Caco-2 (cell line): Measurements from ENCODE around the gene ACP5. TPM values are rescaled to one million over a fixed set of nuclear protein-coding genes. Genes with fewer than 3 reads are reported as not detected.
"Not testable (repeated sequence)": the region's sequence is repeated elsewhere in the genome, so short reads cannot be mapped to it uniquely, and the experiment has no call there.

Source experiments
- BruUV-seq: library from RNA; stranded (reverse); fragments of 400-500 nt; replicated peaks from 2 replicates; lab custom pipeline; 2021; lab: Mats Ljungman, UMichigan
- CTCF ChIA-PET: fragments of 300-600 bp; sonication (Branson Sonifier 250); formaldehyde crosslinking; loops from one replicate; lab custom pipeline; 2022; ENCODE audit warnings: antibody characterized with exemption; lab: Charles Lee
- POLR2A ChIA-PET: fragments of 300-600 bp; sonication (Branson Sonifier 250); formaldehyde crosslinking; loops from one replicate; lab custom pipeline; 2022; ENCODE audit warnings: antibody characterized with exemption; lab: Charles Lee
- DNase-seq, 2 experiments: peaks; one replicate each; pipeline versions ENCODE4 v3.0.0 to v3.0.0-alpha.2; 2020 to 2022
- H3K27me3 ChIP-seq: replicated peaks from 2 replicates; pipeline ENCODE4 v1.6.0; 2011; ENCODE audit warnings: low read length; ENCODE audit not compliant: control insufficient read depth, insufficient read depth
- H3K36me3 ChIP-seq: 2 replicates; pipeline ENCODE4 v1.5.1; 2011; ENCODE audit warnings: low read length; ENCODE audit not compliant: control insufficient read depth, insufficient read depth
- H3K4me1 ChIP-seq: fragments of 250-450 bp; sonication (Bioruptor Pico); 2 replicates; pipeline ENCODE4 v1.5.1; 2020; ENCODE audit warnings: mild to moderate bottlenecking
- H3K4me3 ChIP-seq: 2 replicates; pipeline ENCODE4 v1.5.1; 2011; ENCODE audit warnings: low read depth, mild to moderate bottlenecking, control low read depth, low read length
- H3K9me3 ChIP-seq: fragments of 250-450 bp; sonication (Bioruptor Pico); 2 replicates; pipeline ENCODE4 v1.5.1; 2020; ENCODE audit warnings: mild to moderate bottlenecking, moderate library complexity
- H3K27ac Mint-ChIP-seq: one replicate; pipeline ENCODE4 v1.8.0; 2022; ENCODE audit warnings: mixed read lengths; ENCODE audit not compliant: unreplicated experiment
- H3K27me3 Mint-ChIP-seq: one replicate; pipeline ENCODE4 v1.8.0; 2022; ENCODE audit warnings: mixed read lengths; ENCODE audit not compliant: insufficient read depth, unreplicated experiment
- H3K36me3 Mint-ChIP-seq: one replicate; pipeline ENCODE4 v1.8.0; 2022; ENCODE audit warnings: mild to moderate bottlenecking, mixed read lengths; ENCODE audit not compliant: insufficient read depth, unreplicated experiment
- H3K4me1 Mint-ChIP-seq: one replicate; pipeline ENCODE4 v1.8.0; 2022; ENCODE audit warnings: low read depth, mixed read lengths; ENCODE audit not compliant: unreplicated experiment
- H3K4me3 Mint-ChIP-seq: one replicate; pipeline ENCODE4 v1.8.0; 2022; ENCODE audit warnings: mild to moderate bottlenecking, moderate library complexity, mixed read lengths; ENCODE audit not compliant: unreplicated experiment
- H3K9me3 Mint-ChIP-seq: one replicate; pipeline ENCODE4 v1.8.0; 2022; ENCODE audit warnings: mixed read lengths; ENCODE audit not compliant: unreplicated experiment
- intact Hi-C: fragments of 100-400 bp; cut with micrococcal nuclease; formaldehyde crosslinking; loops from one replicate; pipeline ENCODE4 v1.10.0; 2022; ENCODE audit not compliant: unreplicated experiment
- total RNA-seq: library from RNA; stranded (reverse); gene quantifications from 2 replicates; pipeline ENCODE4 v1.2.3, GENCODE V29; 2022
- TF ChIP-seq, protein P1 (sequence below), 2 experiments: fragments of 200-600 bp in 1 of 2; IDR thresholded peaks; 1 replicate in 1 of 2; 2 replicates in 1 of 2; pipeline versions ENCODE4 v1.5.1 to v1.8.0; 2011 to 2022; ENCODE audit warnings: antibody characterized with exemption in 1 of 2, control low read depth in 1 of 2, inconsistent platforms in 1 of 2, low read depth in 1 of 2, low read length in 1 of 2, mild to moderate bottlenecking in 1 of 2, moderate library complexity in 1 of 2; ENCODE audit not compliant: insufficient read depth in 1 of 2, severe bottlenecking in 1 of 2, unreplicated experiment in 1 of 2

Gene ACP5
- total RNA-seq, 1 experiment from 2014 or later = 0.48 TPM

GRCh38 chr19:11570039-11570462, 7.4 kb downstream of the ACP5 start:
- Mint-ChIP-seq H3K27ac (no peak overlapping the region), H3K9me3 (no peaks in the 10 kb centered on the region), H3K36me3 (no peaks in the 10 kb centered on the region), H3K4me3 (no peak overlapping the region), H3K27me3 (no peaks in the 10 kb centered on the region), H3K4me1 (no peaks in the 10 kb centered on the region)
- no TSS peak for BruUV-seq
- intact Hi-C loops = no loop called here
- ChIA-PET POLR2A (no interaction called here), CTCF (no interaction called here)
- H3K27me3 ChIP-seq = no peaks in the 10 kb centered on the region
- no peaks in the 10 kb centered on the region for H3K9me3 ChIP-seq
- H3K4me1 ChIP-seq = no peaks in the 10 kb centered on the region
- H3K36me3 ChIP-seq = no peaks in the 10 kb centered on the region
- no peak overlapping the region for H3K4me3 ChIP-seq
- DNase-seq = no peak
- TF ChIP-seq, protein P1, sequence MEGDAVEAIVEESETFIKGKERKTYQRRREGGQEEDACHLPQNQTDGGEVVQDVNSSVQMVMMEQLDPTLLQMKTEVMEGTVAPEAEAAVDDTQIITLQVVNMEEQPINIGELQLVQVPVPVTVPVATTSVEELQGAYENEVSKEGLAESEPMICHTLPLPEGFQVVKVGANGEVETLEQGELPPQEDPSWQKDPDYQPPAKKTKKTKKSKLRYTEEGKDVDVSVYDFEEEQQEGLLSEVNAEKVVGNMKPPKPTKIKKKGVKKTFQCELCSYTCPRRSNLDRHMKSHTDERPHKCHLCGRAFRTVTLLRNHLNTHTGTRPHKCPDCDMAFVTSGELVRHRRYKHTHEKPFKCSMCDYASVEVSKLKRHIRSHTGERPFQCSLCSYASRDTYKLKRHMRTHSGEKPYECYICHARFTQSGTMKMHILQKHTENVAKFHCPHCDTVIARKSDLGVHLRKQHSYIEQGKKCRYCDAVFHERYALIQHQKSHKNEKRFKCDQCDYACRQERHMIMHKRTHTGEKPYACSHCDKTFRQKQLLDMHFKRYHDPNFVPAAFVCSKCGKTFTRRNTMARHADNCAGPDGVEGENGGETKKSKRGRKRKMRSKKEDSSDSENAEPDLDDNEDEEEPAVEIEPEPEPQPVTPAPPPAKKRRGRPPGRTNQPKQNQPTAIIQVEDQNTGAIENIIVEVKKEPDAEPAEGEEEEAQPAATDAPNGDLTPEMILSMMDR (IDR thresholded peaks at IDR 0.05; ENCODE audit: insufficient read depth in 1 of 2, low read depth in 1 of 2, low read length in 1 of 2, severe bottlenecking in 1 of 2, unreplicated experiment in 1 of 2) = no peak

GRCh38 chr19:11566164-11566563, 11.3 kb downstream of the ACP5 start:
- Mint-ChIP-seq H3K36me3 (peaks cover 5% of the 10 kb centered on the region), H3K27ac (no peak overlapping the region), H3K4me3 (no peak overlapping the region), H3K9me3 (no peaks in the 10 kb centered on the region), H3K4me1 (no peaks in the 10 kb centered on the region), H3K27me3 (no peaks in the 10 kb centered on the region)
- no peak overlapping the region for H3K4me3 ChIP-seq
- no peaks in the 10 kb centered on the region for H3K4me1 ChIP-seq
- intact Hi-C loops = no loop called here
- no peak for DNase-seq
- no peaks in the 10 kb centered on the region for H3K36me3 ChIP-seq
- BruUV-seq = no TSS peak
- TF ChIP-seq, protein P1 (IDR thresholded peaks at IDR 0.05; ENCODE audit: insufficient read depth in 1 of 2, low read depth in 1 of 2, low read length in 1 of 2, severe bottlenecking in 1 of 2, unreplicated experiment in 1 of 2) = no peak
- no peaks in the 10 kb centered on the region for H3K27me3 ChIP-seq
- ChIA-PET CTCF (interaction anchor here (0.8 kb wide), 1 partner anchor 37 kb away, joined by 5 read pairs; the partner anchor contains the start of gene ECSIT), POLR2A (interaction anchor here (0.7 kb wide), 1 partner anchor 195 kb away, joined by 3 read pairs; no protein-coding TSS in a partner anchor)
- H3K9me3 ChIP-seq = no peaks in the 10 kb centered on the region

DNA sequence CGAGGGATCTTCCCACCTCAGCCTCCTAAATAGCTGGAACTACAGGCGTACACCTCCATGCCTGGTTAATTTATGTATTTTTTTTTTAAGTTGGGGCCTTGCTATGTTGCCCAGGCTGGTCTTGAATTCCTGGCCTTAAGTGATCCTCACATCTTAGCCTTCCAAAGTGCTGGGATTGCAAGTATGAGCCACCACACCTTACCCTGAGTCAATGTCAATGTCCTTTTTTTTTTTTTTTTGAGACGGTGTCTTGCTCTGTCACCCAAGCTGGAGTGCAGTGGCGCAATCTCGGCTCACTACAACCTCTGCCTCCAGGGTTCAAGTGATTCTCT, 11.8 kb downstream of the ACP5 start:
- H3K4me1 ChIP-seq, H3K4me1 Mint-ChIP-seq, H3K9me3 Mint-ChIP-seq, DNase-seq, H3K27ac Mint-ChIP-seq, BruUV-seq, H3K4me3 Mint-ChIP-seq, intact Hi-C loops, H3K36me3 ChIP-seq, H3K27me3 ChIP-seq, H3K4me3 ChIP-seq, H3K9me3 ChIP-seq, H3K27me3 Mint-ChIP-seq, H3K36me3 Mint-ChIP-seq: not testable (repeated sequence)
- CTCF ChIA-PET = interaction anchor here (0.8 kb wide), 1 partner anchor 36 kb away, joined by 5 read pairs; the partner anchor contains the start of gene ECSIT
- POLR2A ChIA-PET = interaction anchor here (0.7 kb wide), 1 partner anchor 195 kb away, joined by 3 read pairs; no protein-coding TSS in a partner anchor

GRCh38 chr19:11564082-11564807, 13.2 kb downstream of the ACP5 start:
- intact Hi-C loops, POLR2A ChIA-PET: not testable (repeated sequence)

More at GRCh38 chr19:11564082-11564807, 13.2 kb downstream of the ACP5 start:
- H3K4me3 Mint-ChIP-seq, BruUV-seq, H3K36me3 ChIP-seq, H3K27ac Mint-ChIP-seq, H3K27me3 ChIP-seq, CTCF ChIA-PET, H3K4me3 ChIP-seq, DNase-seq, H3K36me3 Mint-ChIP-seq, H3K4me1 ChIP-seq, H3K27me3 Mint-ChIP-seq, H3K9me3 Mint-ChIP-seq, H3K9me3 ChIP-seq, H3K4me1 Mint-ChIP-seq: not testable (repeated sequence)
